GM12892 (cell line): ENCODE results near the gene BLTP3A.

ENCODE experiments used
- POLR2A ChIP-seq: IDR thresholded peaks from 2 replicates; pipeline ENCODE4 v1.6.1; 2011; ENCODE audit warnings: low read depth, low read length, control low read depth
- POLR2AphosphoS5 ChIP-seq: IDR thresholded peaks from 2 replicates; pipeline ENCODE4 v1.6.1; 2011; ENCODE audit warnings: low read depth, low read length, control low read depth

DNA sequence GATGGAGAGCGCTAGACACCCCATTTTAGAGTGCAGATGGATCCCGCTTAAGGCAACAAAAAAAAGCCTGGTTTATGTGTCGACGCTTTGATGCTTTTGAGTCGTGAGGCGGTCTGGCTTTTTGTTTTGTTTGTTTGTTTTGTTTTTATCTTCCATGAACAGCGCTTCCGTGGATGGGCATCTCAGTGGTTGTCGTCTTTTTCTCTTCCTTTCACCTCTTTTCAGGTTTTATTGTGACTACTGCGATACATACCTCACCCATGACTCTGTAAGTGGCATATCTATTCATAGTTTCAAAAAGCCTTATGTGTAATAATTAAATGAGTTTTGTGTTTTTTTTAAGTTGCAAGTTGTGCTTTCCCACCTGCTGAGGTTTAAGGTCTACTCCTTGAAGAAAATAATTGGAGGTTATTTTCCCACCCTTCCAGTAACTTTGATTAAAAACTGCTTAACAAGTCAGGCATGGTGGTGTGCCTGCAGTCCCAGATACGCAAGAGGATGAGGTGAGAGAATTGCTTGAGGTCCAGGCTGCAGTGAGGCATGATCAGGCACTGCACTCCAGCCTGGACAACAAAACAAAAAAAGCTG lies 34.1 kb upstream of the BLTP3A start:
- TF ChIP-seq POLR2AphosphoS5 (no peak), POLR2A (no peak)
